ENCODE data around the gene PES1.

PES1 gene

DNA sequence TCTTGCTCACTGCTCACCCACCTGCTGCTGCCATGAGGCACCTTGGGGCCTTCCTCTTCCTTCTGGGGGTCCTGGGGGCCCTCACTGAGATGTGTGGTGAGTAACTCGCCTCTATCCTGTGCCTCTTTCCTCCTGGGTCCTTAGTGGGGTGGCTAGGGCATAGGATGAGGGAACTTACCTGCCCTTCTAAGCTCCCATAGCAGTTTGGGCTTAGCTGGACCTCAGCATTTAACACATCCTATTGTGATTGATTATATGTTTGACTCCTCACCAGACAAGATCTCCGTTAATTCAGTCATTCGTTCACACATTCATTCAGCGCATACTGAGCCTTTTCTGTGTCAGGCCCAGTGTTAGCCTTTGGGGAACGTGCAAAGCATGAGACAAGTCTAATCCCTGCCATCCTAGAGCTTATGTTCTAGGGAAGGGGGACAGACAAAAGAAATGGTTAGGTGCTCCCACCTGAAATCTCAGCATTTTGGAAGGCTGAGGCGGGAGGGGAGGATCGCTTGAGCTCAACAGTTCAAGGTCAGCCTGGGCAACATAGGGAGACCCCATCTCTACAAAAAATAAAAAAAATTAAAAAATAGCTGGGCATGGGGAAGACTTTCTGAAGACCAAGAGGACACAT is 15.7 kb upstream of the PES1 start:
- no peak overlapping the region for H2BK15ac ChIP-seq (replicated peaks; ENCODE audit: low read depth)
- H4K8ac ChIP-seq (ENCODE audit: low read depth, low read length), result no peak overlapping the region
- H3K27me3 ChIP-seq (ENCODE audit: insufficient read depth, low read length, poor library complexity), result no peaks in the 10 kb centered on the region
- H3K4ac ChIP-seq (ENCODE audit: low read depth, low read length), result peak overlapping the region; percentile 93
- H3K4me1 ChIP-seq (ENCODE audit: control insufficient read depth, low read depth, low read length), result peaks cover 4% of the 10 kb centered on the region
- peak overlapping the region; percentile 65 for H3K9ac ChIP-seq (ENCODE audit: low read length)
- H3K79me1 ChIP-seq (ENCODE audit: low read length), result no peaks in the 10 kb centered on the region
- no CpG with 5 or more reads among the region's 7 CpGs for WGBS (ENCODE audit: extremely low coverage, insufficient coverage, low lambda C conversion rate)
- no peak overlapping the region for H2AK5ac ChIP-seq (ENCODE audit: low read length)
- H2BK5ac ChIP-seq (ENCODE audit: low read length), result no peak overlapping the region
- H3K4me3 ChIP-seq (ENCODE audit: low read length), result no peak overlapping the region
- peak overlapping the region; percentile 91 for H3K27ac ChIP-seq (ENCODE audit: low read depth, low read length)
- H3K18ac ChIP-seq (ENCODE audit: low read length), result peak overlapping the region; percentile 88
- H3K79me2 ChIP-seq (ENCODE audit: control insufficient read depth, insufficient read depth, low read length), result no peaks in the 10 kb centered on the region
- no peak overlapping the region for H3K23ac ChIP-seq (ENCODE audit: low read length)
- peak overlapping the region; percentile 80 for H2BK120ac ChIP-seq (ENCODE audit: low read depth, low read length)
- H3K56ac ChIP-seq (ENCODE audit: low read length), result peak overlapping the region; percentile 89
- no peaks in the 10 kb centered on the region for H3K36me3 ChIP-seq (ENCODE audit: control insufficient read depth, insufficient read depth, low read length)
- H3K4me2 ChIP-seq (ENCODE audit: low read length), result peak overlapping the region; percentile 25
- no peak overlapping the region for H4K5ac ChIP-seq (ENCODE audit: low read length)
- no peak for DNase-seq

DNA sequence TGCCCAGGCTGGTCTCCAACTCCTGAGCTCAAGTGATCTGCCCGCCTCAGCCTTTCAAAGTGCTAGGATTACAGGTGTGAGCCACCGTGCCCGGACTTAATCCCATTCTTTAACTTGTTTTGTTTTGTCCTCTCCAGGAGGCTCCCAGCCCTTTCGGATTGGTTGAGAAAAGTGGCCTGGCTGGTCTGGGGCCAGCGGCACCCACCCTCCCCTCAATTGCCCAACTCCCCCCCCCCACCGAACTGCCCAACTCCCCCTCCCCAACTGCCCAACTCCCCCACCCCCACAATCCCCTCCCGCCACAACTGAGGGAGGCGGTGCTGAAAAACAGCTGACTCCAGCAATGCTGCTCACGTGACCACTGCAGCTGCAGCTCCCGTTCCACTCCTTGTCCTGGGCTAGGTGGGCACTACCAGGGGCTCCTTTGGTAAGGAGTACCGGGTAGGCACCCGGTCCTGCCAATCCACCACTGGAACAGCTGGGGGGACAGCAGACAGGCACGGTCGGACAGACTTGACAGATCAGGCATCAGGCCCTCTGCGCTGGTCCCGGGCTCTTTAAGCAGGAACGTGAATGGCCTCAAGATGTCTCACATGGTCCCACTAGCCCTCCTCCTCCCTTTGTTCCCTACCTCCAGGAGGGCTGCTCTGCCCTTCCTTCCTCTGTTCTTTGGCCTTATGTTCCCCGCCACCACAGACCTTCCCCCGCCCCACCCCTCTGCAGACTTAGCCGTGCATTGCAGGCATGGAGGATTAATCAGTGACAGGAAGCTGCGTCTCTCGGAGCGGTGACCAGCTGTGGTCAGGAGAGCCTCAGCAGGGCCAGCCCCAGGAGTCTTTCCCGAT is 15.0 kb upstream of the PES1 start, which contains the start of gene TCN2:
Gene TCN2 (plus strand): TSS at position 720 of the 845 bp plus-strand sequence. CDS start 158 bp downstream, outside the sequence.
- H3K79me1 ChIP-seq (ENCODE audit: low read length), result no peaks in the 10 kb centered on the region
- DNase-seq, result peak; percentile 97
- no peaks in the 10 kb centered on the region for H3K79me2 ChIP-seq (ENCODE audit: control insufficient read depth, insufficient read depth, low read length)
- no peaks in the 10 kb centered on the region for H3K36me3 ChIP-seq (ENCODE audit: control insufficient read depth, insufficient read depth, low read length)
- peak within 1 kb of the TSS; percentile 71 for H3K4me2 ChIP-seq (ENCODE audit: low read length)
- no peak within 1 kb of the TSS for H2BK15ac ChIP-seq (replicated peaks; ENCODE audit: low read depth)
- H3K27ac ChIP-seq (ENCODE audit: low read depth, low read length), result peak within 1 kb of the TSS; percentile 91
- peak within 1 kb of the TSS; percentile 40 for H3K4me3 ChIP-seq (ENCODE audit: low read length)
- peak within 1 kb of the TSS; percentile 89 for H3K56ac ChIP-seq (ENCODE audit: low read length)
- H3K9ac ChIP-seq (ENCODE audit: low read length), result peak within 1 kb of the TSS; percentile 80
- H3K4ac ChIP-seq (ENCODE audit: low read depth, low read length), result peak within 1 kb of the TSS; percentile 93
- H2BK5ac ChIP-seq (ENCODE audit: low read length), result peak within 1 kb of the TSS; percentile 68
- no peak within 1 kb of the TSS for H4K5ac ChIP-seq (ENCODE audit: low read length)
- no peak within 1 kb of the TSS for H3K23ac ChIP-seq (ENCODE audit: low read length)
- H3K4me1 ChIP-seq (ENCODE audit: control insufficient read depth, low read depth, low read length), result peaks cover 4% of the 10 kb centered on the region
- H4K8ac ChIP-seq (ENCODE audit: low read depth, low read length), result no peak within 1 kb of the TSS
- no peak within 1 kb of the TSS for H2AK5ac ChIP-seq (ENCODE audit: low read length)
- no peaks in the 10 kb centered on the region for H3K27me3 ChIP-seq (ENCODE audit: insufficient read depth, low read length, poor library complexity)
- H3K18ac ChIP-seq (ENCODE audit: low read length), result peak within 1 kb of the TSS; percentile 88
- no CpG with 5 or more reads among the region's 24 CpGs for WGBS (ENCODE audit: extremely low coverage, insufficient coverage, low lambda C conversion rate)
- peak within 1 kb of the TSS; percentile 80 for H2BK120ac ChIP-seq (ENCODE audit: low read depth, low read length)

DNA sequence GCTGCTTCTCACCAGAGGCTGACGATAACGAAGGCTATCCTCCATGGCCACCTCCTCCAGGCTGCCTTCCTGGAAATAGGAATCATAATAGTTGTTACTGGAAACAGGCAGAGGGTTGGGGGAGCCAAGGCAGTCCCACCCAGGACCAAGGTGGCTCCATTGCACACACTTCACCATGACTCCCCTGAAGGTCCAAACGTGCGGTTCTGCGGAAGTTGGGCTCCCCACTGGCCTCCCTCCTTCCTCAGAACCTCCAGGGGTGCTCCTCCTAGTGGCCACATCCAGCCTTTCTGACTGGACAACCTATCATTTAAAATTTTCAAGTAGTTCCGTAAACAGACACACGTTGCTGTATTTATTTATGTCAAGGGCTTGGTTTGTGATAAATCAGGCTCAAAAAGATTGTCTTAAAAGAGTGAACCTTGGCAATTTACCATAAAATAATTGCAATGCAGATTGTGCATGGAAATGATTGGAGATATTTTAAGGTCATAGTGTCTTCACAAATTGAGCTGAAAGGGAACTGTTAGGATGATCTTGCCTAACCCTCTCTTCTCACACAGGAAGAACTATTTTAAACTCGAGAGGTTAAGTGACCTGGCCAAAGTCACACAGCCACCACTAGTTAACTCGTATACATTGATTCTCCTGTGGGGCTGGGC is 13.9 kb upstream of the PES1 start:
- Histone ChIP-seq H3K18ac (ENCODE audit: low read length) (peak overlapping the region; percentile 71), H3K9ac (ENCODE audit: low read length) (peak overlapping the region; percentile 59), H3K4ac (ENCODE audit: low read depth, low read length) (no peak overlapping the region), H3K23ac (ENCODE audit: low read length) (no peak overlapping the region), H3K27ac (ENCODE audit: low read depth, low read length) (peak overlapping the region; percentile 82), H2BK15ac (replicated peaks; ENCODE audit: low read depth) (no peak overlapping the region), H3K27me3 (ENCODE audit: insufficient read depth, low read length, poor library complexity) (no peaks in the 10 kb centered on the region), H3K79me2 (ENCODE audit: control insufficient read depth, insufficient read depth, low read length) (no peaks in the 10 kb centered on the region), H3K56ac (ENCODE audit: low read length) (peak overlapping the region; percentile 68), H3K36me3 (ENCODE audit: control insufficient read depth, insufficient read depth, low read length) (no peaks in the 10 kb centered on the region), H2AK5ac (ENCODE audit: low read length) (no peak overlapping the region), H4K5ac (ENCODE audit: low read length) (peak overlapping the region; percentile 53), H2BK120ac (ENCODE audit: low read depth, low read length) (peak overlapping the region; percentile 29), H2BK5ac (ENCODE audit: low read length) (peak overlapping the region; percentile 34), H4K8ac (ENCODE audit: low read depth, low read length) (no peak overlapping the region), H3K4me2 (ENCODE audit: low read length) (peak overlapping the region; percentile 2), H3K4me3 (ENCODE audit: low read length) (no peak overlapping the region), H3K79me1 (ENCODE audit: low read length) (no peaks in the 10 kb centered on the region), H3K4me1 (ENCODE audit: control insufficient read depth, low read depth, low read length) (peaks cover 4% of the 10 kb centered on the region)
- peak; percentile 54 for DNase-seq
- no CpG with 5 or more reads among the region's 9 CpGs for WGBS (ENCODE audit: extremely low coverage, insufficient coverage, low lambda C conversion rate)

DNA sequence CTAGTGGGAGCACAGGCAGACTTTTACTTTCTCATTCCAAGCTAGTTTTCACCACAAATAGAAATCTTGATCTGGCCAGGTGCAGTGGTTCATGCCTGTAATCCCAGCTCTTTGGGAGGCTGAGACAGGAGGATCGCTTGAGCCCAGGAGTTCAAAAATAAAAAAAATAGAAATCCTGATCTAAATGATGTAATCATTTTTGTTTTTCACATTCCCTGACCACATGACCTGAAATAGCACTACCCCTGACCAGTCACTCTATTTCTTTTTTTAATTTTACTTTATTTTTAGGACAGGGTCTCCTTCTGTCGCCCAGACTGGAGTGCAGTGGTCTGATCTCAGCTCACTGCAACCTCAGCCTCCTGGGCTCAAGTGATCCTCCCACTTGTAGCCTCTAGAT is 13.0 kb upstream of the PES1 start:
- Histone ChIP-seq H3K4me1 (ENCODE audit: control insufficient read depth, low read depth, low read length) (peaks cover 4% of the 10 kb centered on the region), H3K56ac (ENCODE audit: low read length) (no peak overlapping the region), H4K5ac (ENCODE audit: low read length) (no peak overlapping the region), H2BK15ac (replicated peaks; ENCODE audit: low read depth) (no peak overlapping the region), H3K9ac (ENCODE audit: low read length) (no peak overlapping the region), H3K4ac (ENCODE audit: low read depth, low read length) (no peak overlapping the region), H3K23ac (ENCODE audit: low read length) (no peak overlapping the region), H3K27me3 (ENCODE audit: insufficient read depth, low read length, poor library complexity) (no peaks in the 10 kb centered on the region), H3K79me2 (ENCODE audit: control insufficient read depth, insufficient read depth, low read length) (no peaks in the 10 kb centered on the region), H2AK5ac (ENCODE audit: low read length) (no peak overlapping the region), H4K8ac (ENCODE audit: low read depth, low read length) (no peak overlapping the region), H3K27ac (ENCODE audit: low read depth, low read length) (no peak overlapping the region), H3K4me3 (ENCODE audit: low read length) (no peak overlapping the region), H2BK120ac (ENCODE audit: low read depth, low read length) (no peak overlapping the region), H3K36me3 (ENCODE audit: control insufficient read depth, insufficient read depth, low read length) (no peaks in the 10 kb centered on the region), H3K18ac (ENCODE audit: low read length) (no peak overlapping the region), H3K79me1 (ENCODE audit: low read length) (no peaks in the 10 kb centered on the region), H2BK5ac (ENCODE audit: low read length) (no peak overlapping the region), H3K4me2 (ENCODE audit: low read length) (no peak overlapping the region)
- WGBS (ENCODE audit: extremely low coverage, insufficient coverage, low lambda C conversion rate), result no CpG with 5 or more reads among the region's 2 CpGs
- no peak for DNase-seq

DNA sequence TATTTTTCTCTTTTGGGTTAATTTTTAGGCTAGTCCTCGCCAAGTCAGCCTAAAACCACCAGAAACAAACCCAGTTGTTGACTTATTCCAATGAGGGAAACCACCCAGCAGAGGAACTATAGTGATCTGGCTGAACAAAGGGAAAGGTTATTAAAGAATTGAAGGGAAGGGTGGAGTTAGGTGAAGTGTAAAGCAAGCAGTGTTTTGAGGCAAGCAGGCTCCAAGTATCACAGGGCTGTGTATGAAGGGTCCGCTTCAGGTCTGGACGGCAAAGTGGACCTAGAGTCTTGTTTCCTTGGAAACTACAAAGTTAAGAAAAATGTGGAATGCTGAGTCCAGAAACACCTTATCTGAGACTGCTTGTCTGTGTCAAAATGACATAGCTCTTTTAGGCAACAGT is 12.1 kb upstream of the PES1 start:
- Histone ChIP-seq H2AK5ac (ENCODE audit: low read length) (no peak overlapping the region), H3K27me3 (ENCODE audit: insufficient read depth, low read length, poor library complexity) (no peaks in the 10 kb centered on the region), H4K5ac (ENCODE audit: low read length) (no peak overlapping the region), H2BK15ac (replicated peaks; ENCODE audit: low read depth) (no peak overlapping the region), H3K18ac (ENCODE audit: low read length) (no peak overlapping the region), H3K4me2 (ENCODE audit: low read length) (no peak overlapping the region), H3K4me3 (ENCODE audit: low read length) (no peak overlapping the region), H4K8ac (ENCODE audit: low read depth, low read length) (no peak overlapping the region), H3K9ac (ENCODE audit: low read length) (no peak overlapping the region), H3K79me2 (ENCODE audit: control insufficient read depth, insufficient read depth, low read length) (no peaks in the 10 kb centered on the region), H3K56ac (ENCODE audit: low read length) (no peak overlapping the region), H3K36me3 (ENCODE audit: control insufficient read depth, insufficient read depth, low read length) (no peaks in the 10 kb centered on the region), H3K79me1 (ENCODE audit: low read length) (no peaks in the 10 kb centered on the region), H2BK5ac (ENCODE audit: low read length) (no peak overlapping the region), H3K27ac (ENCODE audit: low read depth, low read length) (no peak overlapping the region), H3K4ac (ENCODE audit: low read depth, low read length) (no peak overlapping the region), H3K23ac (ENCODE audit: low read length) (no peak overlapping the region), H3K4me1 (ENCODE audit: control insufficient read depth, low read depth, low read length) (peaks cover 3% of the 10 kb centered on the region), H2BK120ac (ENCODE audit: low read depth, low read length) (no peak overlapping the region)
- DNase-seq, result no peak
- WGBS (ENCODE audit: extremely low coverage, insufficient coverage, low lambda C conversion rate), result no CpG with 5 or more reads among the region's 3 CpGs

Data from mesendoderm (in vitro differentiated cells).